Measurements from ENCODE around the gene PIK3CB.

GRCh38 chr3:138877226-138877625 lies 42.5 kb upstream of the PIK3CB start:
- TF ChIP-seq POLR2A (IDR thresholded peaks at IDR 0.05; ENCODE audit: low read length) (no peak), GATA1 (IDR thresholded peaks at IDR 0.05; ENCODE audit: low read depth, low read length) (no peak)
